Adipose tissue (tissue), 3 donors: ENCODE measurements around the gene UNC93B1. TPM values are rescaled to one million over a fixed set of nuclear protein-coding genes. Genes with fewer than 3 reads are reported as not detected.

Source experiments
- H3K27ac ChIP-seq: one replicate; pipeline ENCODE4 v1.5.1; 2013; ENCODE audit warnings: low read depth, low read length
- WGBS, 3 donors: extraction: QIAGEN DNeasy Blood & Tissue Kit; methylation state at CpG; one replicate each; pipeline ENCODE4 v1.1.7; 2013; 5-methylcytosine and 5-hydroxymethylcytosine counted together
- polyA plus RNA-seq, 3 donors: library from polyadenylated mRNA; stranded (reverse); fragments of 200-250 nt; gene quantifications; one replicate each; pipeline ENCODE4 v1.2.3, GENCODE V29; 2013
- donor health status: healthy with polysubstance abuse.
- donor health status: Bipolar disorder and iron deficiency.
- donor health status: healthy.

Gene UNC93B1
- polyA plus RNA-seq, result 10 to 100 TPM; 10.7 to 27.1 (median 16.2) TPM

DNA sequence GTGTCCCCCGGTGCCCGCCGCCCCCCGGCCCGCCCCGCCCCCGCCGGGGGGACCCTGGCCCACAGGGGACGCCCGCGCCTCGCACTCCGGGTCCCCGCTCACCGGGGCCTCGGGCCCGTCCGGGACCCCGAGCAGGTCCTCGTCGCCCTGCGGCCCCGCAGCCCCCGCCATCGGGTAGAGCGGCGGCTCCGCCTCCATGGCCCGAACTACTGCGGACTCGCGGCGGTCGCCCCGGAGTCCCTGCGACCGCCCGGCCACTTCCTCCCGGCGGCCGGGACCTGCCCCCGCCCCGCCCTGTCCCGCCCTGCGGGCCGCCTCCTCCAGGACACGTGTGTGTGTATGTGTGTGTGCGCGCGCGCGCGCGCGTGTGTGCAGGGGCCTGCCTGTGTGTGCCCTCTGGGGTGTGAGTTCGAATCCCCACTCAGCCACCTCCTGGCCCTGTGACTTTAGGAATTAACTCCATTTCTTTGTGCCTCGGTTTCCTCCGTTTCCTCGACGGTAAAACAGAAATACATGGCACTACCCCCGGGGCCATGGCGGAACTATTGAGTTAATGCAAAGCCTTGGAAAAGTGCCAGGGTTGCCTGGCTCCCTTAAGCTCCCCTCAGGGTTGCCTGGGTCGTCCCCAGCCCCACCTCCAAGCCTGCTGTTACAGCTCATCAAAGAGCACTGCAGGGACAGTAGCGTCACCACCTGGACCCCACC is at the start of gene UNC93B1:
Gene UNC93B1, minus strand, starts transcription at position 252 of the 705 bp plus-strand sequence. Its CDS starts 54 bp downstream, at position 198.
- H3K27ac ChIP-seq, result peak within 1 kb of the TSS; percentile 26
- WGBS, 3 donors, result 3 to 16% (median 3%) methylated on average over 11 to 64 of the region's 64 CpGs

GRCh38 chr11:68053117-68053516 is 49.2 kb upstream of the UNC93B1 start:
- no peak overlapping the region for H3K27ac ChIP-seq
- 49 to 71% (median 65%) methylated on average over 9 of the region's 9 CpGs for WGBS, 3 donors

GRCh38 chr11:68052137-68052873 is 48.4 kb upstream of the UNC93B1 start:
- H3K27ac ChIP-seq, result no peak overlapping the region
- 84 to 91% (median 91%) methylated on average over 15 of the region's 15 CpGs for WGBS, 3 donors

DNA sequence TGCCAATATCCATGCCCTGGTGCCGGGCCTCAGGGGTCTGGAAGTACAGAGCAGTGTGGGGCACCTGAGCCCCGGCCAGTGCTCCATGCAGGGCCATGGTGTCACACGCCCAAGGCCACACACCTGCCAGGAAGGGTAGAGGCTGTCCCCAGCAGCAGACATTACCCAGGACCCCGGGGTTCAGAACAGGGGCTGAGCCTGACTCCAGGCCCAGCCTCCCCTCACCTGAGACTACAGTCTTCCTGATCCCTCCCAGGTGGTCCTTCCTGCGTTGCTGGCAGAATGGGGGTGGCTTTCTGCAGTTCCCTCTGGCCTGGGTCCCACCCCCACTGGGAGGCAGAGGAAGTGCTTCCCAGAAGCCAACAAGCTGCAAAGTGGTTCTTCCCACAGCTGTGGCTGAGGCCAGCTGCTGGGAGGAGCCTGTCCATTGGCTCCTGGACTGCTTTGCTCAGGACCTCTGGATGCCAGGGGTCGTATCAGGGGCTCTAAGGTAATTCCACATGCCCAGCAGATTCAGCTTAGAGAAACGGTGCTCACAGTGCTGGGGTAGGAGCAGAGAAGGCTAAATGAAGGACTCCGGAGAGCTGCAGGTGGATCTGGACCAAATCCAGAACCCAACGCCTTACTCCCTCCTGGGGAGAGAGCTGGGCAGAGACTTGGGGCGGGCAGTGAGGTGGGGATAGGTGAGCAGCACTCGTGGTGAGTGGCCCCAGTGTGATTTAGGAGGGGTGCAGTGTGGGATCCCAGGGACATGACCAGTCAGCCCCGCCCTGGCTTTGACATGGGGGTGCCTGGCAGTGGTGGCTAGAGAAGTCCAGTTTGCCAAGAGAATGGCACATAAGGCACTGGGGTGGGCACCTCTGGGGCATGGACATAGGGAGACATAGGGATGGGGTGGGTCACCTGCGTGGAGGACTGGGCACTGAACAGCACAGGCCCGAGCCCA is 47.6 kb upstream of the UNC93B1 start:
- WGBS, 3 donors, result 67 to 83% (median 79%) methylated on average over 14 of the region's 14 CpGs
- H3K27ac ChIP-seq, result no peak overlapping the region

DNA sequence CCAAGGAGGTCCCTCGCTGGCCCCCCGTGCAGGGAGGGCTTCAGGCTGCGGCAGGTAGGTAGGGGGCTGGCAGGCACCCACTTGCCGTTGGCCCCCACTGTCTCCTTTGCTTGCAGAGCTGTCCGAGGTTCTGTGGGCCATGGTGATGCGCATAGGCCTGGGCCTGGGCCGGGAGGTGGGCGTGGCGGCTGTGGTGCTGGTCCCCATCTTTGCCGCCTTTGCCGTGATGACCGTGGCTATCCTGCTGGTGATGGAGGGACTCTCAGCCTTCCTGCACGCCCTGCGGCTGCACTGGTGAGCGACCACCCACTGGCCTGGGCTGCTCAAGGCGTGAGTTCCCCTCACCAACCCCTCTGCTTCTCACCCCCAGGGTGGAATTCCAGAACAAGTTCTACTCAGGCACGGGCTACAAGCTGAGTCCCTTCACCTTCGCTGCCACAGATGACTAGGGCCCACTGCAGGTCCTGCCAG is 46.5 kb upstream of the UNC93B1 start:
- H3K27ac ChIP-seq, result no peak overlapping the region
- 89 to 97% (median 95%) methylated on average over 18 of the region's 18 CpGs for WGBS, 3 donors

DNA sequence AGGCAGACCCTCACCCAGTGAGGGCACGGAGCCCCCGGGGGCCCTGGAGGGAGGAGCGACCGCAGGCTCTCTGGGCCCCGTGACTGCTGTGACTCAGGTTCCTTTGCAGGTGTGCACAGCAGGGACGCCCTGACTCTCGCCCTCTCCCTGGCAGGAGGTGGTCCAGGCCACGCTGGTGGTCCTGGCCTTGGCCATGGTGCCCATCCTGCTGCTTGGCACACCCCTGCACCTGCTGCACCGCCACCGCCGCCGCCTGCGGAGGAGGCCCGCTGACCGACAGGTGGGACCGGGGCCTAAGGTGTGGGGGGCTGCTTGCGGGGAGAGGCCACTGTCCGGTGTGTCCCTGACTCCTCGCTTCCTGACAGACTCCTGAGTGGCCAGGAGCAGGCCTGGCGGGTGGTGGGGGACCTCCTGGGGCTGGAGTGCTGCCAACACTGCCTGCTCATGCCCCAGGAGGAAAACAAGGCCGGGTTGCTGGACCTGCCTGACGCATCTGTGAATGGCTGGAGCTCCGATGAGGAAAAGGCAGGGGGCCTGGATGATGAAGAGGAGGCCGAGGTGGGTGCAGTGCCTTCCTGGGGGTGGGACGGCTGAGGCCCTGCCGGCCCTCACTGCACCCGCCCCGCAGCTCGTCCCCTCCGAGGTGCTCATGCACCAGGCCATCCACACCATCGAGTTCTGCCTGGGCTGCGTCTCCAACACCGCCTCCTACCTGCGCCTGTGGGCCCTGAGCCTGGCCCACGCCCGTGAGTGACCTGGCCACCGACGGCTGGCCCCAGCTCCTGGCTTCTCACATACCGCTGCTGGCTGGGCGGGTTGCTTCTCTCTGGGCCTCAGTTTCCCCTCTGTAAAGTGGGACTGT is 45.8 kb upstream of the UNC93B1 start:
- 77 to 94% (median 91%) methylated on average over 33 to 40 of the region's 40 CpGs for WGBS, 3 donors
- no peak overlapping the region for H3K27ac ChIP-seq

DNA sequence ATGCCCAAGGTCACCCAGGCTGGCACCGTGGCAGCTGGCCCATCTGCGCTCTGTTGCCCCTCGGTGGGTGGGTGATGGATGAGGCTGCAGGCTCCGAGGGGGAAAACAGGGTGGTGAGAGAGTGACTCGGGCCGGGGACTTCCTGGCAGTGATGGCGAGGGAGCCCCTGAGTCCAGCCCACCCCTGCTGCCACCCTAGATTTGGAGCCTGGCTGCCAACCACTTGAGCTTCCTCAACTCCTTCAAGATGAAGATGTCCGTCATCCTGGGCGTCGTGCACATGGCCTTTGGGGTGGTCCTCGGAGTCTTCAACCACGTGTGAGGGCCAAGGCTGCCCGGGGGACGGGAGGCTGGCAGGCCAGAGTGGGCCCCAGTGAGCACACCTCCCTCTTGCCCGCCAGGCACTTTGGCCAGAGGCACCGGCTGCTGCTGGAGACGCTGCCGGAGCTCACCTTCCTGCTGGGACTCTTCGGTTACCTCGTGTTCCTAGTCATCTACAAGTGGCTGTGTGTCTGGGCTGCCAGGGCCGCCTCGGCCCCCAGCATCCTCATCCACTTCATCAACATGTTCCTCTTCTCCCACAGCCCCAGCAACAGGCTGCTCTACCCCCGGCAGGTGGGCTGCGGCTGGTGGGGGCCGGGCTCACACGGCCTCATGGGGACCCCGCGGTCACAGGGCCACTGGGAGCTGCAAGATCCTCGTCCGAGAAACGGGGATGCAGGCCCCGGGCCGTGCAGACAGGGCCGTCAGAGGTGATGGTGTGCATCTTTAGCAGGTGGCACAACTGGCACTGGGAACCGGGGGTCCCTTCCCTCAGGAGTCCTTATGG is 45.0 kb upstream of the UNC93B1 start:
- WGBS, 3 donors, result 85 to 91% (median 89%) methylated on average over 33 to 35 of the region's 35 CpGs

DNA sequence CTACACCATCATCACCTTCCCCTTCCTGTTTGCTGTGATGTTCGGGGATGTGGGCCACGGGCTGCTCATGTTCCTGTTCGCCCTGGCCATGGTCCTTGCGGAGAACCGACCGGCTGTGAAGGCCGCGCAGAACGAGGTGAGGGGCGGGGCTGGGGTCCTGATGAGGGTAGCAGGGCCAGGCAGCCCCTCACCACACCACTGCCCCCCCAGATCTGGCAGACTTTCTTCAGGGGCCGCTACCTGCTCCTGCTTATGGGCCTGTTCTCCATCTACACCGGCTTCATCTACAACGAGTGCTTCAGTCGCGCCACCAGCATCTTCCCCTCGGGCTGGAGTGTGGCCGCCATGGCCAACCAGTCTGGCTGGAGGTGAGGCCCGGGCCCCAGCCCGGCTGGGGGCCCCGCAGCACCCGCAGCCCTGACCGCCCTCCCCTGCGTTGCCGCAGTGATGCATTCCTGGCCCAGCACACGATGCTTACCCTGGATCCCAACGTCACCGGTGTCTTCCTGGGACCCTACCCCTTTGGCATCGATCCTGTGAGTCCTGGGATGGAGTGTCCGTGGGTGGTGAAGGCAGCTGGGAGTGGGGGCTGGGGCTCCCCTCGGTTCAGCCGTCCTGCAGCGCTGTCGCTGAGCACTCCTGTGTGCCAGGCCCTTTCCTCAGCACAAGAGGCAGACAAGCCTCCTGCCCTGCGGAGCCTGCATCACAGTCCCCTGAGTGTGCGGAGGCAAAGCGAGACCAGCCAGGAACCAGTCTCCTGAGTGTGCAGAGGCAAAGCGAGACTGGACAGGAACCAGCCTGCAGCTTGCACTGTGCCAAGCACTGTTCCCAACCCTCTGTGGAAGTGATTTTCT is 43.8 kb upstream of the UNC93B1 start:
- 88 to 89% (median 89%) methylated on average over 37 of the region's 37 CpGs for WGBS, 3 donors
- no peak overlapping the region for H3K27ac ChIP-seq

More for the DNA sequence above, 45.0 kb upstream of the UNC93B1 start:
- no peak overlapping the region for H3K27ac ChIP-seq

GRCh38 chr11:68044898-68045351 is 41.0 kb upstream of the UNC93B1 start:
- no peak overlapping the region for H3K27ac ChIP-seq
- WGBS, 3 donors, result 93 to 94% (median 94%) methylated on average over 18 of the region's 18 CpGs

GRCh38 chr11:68044145-68044813 is 40.4 kb upstream of the UNC93B1 start:
- WGBS, 3 donors, result 54 to 92% (median 89%) methylated on average over 20 to 24 of the region's 24 CpGs
- H3K27ac ChIP-seq, result no peak overlapping the region

- WGBS, 3 donors, result 50 to 81% (median 80%) methylated on average over 26 to 36 of the region's 36 CpGs
- H3K27ac ChIP-seq, result no peak overlapping the region
These were observed 39.6 kb upstream of the UNC93B1 start for GRCh38 chr11:68043349-68044144.

DNA sequence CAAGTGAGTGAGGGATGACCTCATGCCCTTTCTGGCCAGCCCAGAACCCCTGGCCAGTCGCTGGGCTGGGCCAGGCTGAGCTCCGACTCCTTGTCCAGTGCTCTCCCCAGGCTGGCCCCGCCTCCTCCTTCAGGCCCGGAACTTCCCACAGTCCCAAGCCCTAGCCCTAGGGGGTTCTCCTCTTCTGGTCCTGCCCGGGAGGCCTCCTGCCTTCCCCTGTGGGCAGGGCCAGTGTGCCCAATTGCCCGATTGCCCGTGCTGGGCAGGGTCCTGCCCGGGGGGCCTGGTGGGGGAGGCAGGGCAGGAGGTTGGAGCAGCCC is 39.1 kb upstream of the UNC93B1 start:
- no peak overlapping the region for H3K27ac ChIP-seq
- 31 to 74% (median 59%) methylated on average over 8 of the region's 8 CpGs for WGBS, 3 donors

DNA sequence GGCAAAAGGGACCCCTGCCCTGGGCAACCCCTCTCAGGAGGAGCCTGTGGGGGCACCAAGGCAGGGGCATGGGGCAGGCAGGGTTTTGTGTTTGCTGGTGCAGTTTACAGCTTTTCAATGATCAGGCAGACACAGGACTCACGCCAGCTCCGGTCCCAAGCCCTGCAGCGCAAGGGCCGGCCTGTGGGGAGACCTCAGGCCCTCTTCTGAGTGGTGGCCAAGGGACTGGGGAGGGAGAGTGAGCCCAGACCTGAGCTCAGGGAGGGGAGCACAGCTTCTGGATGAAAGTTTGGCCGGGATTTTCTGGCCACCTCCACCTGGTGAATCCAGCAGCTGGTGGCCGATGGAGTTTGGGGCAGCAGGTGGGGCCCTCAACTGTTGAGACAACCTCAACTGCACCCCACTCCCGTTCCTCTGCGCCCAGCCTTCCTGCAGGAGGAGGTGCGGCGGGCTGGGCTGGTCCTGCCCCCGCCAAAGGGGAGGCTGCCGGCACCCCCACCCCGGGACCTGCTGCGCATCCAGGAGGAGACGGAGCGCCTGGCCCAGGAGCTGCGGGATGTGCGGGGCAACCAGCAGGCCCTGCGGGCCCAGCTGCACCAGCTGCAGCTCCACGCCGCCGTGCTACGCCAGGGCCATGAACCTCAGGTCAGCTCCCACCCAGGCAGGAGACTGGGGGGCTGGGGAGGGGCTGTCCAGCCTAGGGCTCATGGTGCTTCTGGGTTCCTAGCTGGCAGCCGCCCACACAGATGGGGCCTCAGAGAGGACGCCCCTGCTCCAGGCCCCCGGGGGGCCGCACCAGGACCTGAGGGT is 38.5 kb upstream of the UNC93B1 start:
- WGBS, 3 donors, result 43 to 92% (median 86%) methylated on average over 26 to 27 of the region's 27 CpGs
- H3K27ac ChIP-seq, result no peak overlapping the region

DNA sequence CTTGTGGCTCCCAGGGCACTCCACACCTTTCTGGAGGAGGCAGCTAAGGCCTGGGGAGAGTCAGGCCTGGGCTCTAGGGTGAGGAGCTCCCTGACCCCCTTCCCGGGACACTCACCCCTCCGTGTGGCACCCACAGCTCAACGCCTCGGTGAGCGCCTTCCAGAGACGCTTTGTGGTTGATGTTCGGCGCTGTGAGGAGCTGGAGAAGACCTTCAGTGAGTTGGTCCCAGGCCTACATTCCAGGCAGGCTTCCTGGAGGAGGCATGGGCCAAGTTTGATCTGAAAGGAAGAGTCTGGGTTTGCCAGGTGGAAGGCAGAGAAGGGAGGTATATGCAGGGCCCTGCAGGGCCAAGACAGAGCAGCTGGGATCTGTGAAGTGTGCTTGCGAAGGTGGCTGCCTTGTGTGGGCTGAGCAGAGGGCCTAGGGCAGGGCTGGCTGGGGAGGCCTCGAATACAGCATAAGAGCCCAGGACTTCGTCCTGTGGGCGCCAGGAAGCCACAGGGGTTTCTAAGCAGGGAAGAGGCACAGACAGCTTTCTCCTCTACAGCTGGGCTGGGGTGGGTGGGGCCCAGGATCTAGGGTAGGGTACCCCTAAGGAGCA is 37.8 kb upstream of the UNC93B1 start:
- 56 to 85% (median 80%) methylated on average over 12 of the region's 12 CpGs for WGBS, 3 donors
- H3K27ac ChIP-seq, result no peak overlapping the region
